ENCODE data around the gene SVOPL.
"Not testable (repeated sequence)": the region's sequence is repeated elsewhere in the genome, so short reads cannot be mapped to it uniquely, and the experiment has no call there.

The SVOPL gene

DNA sequence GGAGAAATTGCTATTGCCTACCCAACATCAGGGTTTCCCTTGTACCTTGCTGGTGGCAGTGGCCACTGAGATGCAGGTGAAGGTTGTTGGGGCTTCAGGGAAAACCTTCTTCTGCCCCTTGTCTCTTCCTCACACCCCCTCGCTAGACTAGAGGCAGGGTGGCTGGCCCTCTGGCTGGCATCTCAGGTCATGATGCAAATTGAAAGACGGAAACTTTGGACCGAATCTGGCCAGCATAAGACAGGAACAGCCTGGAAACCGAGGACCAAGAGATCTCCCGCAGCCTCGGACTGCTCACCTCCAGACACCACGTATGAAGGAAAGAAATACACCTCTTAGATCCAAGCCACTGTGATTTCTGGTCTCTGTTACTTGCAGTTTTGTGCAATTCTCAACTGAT lies 2.9 kb downstream of the SVOPL start:
- no peak for DNase-seq

DNA sequence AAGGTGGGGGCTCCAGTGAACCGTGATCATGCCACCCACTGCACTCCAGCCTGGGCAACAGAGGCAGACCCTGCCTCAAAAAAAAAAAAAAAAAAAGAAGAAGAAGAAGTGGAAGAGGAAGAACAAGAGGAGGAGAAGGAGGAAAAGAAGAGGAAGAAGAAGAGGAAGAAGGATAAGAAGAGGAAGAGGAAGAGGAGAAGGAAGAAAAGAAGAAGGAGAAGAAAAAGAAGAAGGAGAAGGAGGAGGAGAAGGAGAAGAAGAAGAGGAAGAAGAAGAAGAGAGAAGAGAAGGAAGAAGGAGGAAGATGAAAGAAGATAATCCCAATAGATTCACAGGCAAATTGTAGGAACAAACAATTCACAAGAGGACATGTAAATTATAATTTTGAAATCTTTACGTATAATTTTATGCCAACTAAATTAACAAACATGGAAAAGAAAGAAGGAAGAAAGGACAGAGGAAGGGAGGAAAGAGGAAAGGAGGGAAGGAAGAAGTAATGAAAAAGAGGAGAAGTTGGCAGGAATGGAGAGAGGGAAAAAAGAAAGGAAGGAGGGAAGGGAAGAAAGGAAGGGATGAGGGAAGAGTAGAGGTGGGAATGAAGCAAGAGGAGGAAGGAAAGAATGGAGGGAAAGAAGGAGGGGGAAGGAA lies 3.5 kb downstream of the SVOPL start:
- DNase-seq, result no peak

DNA sequence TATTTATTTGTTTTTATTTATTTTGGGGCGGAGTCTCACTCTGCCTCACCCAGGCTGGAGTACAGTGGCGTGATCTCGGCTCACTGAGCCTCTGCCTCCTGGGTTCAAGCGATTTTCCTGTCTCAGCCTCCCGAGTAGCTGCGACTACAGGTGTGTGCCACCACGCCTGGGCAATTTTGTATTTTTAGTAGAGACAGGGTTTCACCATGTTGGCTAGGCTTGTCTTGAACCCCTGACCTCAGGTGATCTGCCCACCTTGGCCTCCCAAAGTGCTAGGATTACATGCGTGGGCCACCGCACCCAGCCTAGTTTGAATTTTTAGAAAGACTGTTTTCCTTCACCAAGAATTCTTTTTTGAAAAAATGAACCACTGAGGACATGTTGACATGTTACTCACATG lies 5.4 kb downstream of the SVOPL start:
- not testable (repeated sequence) for DNase-seq

DNA sequence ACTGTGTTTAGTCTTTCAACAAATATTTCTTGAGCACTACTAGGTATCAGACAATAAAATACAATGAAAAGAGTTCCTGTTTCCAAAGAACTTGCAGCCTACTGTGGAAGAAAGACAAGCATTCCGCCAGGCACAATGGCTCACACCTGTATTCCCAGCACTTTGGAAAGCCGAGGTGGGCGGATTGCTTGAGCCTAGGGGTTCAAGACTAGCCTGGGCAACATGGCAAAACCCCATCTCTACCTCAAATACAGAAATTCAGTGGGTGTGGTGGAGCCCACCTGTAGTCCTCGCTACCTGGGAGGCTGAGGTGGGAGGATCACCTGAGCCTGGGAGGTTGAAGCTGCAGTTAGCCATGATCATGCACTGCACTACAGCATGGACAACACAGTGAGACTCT lies 6.1 kb downstream of the SVOPL start:
- no peak for DNase-seq

DNA sequence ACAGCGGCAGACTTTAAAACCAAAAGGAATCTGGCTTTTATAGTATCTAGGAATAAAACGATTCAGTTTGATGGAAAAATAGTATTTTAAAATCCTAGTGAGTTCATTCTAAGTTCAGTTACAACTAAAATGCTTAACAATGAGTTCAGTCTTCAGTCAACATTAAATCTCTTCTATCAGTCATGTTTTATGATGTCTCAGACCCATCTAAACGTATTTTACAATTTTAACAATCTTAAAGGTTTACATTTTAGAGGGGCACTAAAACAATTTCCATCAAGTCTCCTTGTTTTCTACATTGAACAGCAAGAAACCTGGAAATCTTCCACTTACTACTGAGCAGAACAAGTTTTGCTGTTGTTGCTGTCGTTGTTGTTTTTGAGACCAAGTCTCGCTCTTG lies 10.0 kb downstream of the SVOPL start:
- DNase-seq, result no peak

DNA sequence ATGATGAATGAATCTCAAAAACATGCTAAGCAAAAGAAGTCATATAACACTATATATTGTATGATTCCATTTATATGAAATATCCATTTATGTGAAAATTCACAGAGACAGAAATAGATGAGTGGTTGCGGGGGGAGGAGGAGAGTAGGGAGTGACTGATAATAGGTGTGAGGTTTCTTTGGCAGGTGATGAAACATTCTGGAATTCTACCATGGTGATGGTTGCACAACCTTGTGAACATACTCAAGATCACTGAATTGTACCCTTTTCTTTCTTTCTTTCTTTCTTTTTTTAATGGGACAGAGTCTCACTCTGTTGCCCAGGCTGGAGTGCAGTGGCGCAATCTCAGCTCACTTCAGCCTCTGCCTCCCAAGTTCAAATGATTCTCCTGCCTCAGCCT lies 10.7 kb downstream of the SVOPL start:
- DNase-seq, result no peak

DNA sequence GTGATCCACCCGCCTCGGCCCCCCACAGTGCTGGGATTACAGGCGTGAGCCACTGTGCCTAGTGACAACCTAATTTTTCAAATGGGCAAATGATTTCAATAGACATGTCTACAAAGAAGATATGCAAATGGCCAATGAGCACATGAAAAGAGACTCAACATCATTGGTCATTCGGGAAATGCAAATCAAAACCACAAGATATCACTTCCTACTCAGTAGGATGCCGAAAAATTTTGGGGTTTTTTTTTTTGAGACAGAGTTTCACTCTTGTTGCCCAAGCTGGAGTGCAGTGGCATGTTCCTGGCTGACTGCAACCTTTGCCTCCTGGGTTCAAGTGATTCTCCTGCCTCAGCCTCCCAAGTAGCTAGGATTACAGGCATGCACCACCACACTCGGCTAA lies 13.1 kb downstream of the SVOPL start:
- DNase-seq, result not testable (repeated sequence)

DNA sequence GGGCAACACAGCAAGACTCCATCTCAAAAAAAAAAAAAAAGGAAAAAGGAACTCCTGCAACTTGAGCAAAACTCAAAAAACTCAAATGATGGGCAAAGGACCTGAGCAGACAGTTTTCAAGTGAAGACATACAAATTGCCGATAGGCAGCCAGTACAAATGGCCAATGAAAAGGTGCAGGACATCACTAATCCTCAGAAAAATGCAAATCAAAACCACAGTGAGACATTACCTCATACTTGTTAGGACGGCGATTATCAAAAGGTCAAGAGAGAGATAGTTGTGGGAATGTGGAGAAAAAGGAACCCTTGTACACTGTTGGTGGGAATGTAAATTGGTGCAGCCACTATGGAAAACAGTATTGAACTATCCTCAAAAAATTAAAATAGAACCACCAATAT lies 16.8 kb downstream of the SVOPL start:
- DNase-seq, result no peak

DNA sequence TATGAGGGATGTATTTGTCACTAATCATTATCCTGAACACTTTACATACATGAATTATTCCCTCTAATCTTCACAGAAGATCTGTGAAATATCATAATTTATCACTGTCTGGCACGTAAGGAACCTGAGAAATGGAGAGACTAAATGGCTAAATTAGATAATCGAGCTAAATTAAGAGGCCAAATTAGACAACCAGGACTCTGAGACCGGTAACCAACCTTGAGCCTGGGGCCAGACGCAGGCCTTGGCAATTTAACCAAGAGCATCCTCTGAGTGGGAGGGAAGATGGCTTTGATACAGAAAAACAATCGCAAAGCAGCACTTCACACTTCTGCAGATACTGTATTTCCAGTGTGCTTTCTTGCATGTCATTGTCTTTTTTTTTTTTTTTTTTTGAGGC lies 21.4 kb downstream of the SVOPL start:
- no peak for DNase-seq

DNA sequence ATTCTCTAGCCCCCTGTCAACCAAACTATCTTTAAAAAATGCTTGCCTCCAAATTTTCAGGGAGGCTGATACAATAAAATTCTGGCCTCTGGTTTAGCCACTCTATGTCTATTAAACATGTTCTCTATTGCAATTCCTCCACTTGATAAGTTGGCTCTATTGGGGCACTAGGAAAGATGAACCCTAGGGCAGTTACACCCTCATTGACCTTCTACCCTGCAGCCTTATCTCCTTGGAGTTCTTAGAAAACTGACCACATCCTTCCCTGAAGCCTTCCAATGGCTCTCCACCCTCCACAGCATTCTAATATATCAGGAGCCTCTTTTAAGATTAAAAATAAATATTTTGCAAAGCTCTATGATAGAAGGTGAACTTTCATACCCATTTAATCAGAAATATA lies 30.6 kb downstream of the SVOPL start:
- DNase-seq, result no peak

DNA sequence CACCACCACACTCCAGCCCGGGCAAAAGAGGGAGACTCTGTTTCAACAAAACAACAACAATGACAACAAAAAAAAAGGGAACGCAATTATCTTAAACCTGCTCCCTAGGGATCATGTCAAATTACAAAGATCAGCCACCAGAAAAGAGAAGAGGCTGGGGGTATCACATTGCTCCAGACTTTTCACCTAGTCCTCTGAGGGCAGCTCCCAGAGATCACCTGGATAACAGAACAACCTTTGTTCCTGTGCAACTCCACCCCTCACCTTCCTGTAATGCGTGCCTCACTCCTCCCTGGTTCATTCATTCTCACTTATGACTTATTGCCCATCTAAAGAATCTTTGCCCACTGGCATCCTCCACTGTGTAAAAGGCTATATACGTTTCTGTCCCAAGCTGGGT lies 31.8 kb downstream of the SVOPL start:
- DNase-seq, result no peak

DNA sequence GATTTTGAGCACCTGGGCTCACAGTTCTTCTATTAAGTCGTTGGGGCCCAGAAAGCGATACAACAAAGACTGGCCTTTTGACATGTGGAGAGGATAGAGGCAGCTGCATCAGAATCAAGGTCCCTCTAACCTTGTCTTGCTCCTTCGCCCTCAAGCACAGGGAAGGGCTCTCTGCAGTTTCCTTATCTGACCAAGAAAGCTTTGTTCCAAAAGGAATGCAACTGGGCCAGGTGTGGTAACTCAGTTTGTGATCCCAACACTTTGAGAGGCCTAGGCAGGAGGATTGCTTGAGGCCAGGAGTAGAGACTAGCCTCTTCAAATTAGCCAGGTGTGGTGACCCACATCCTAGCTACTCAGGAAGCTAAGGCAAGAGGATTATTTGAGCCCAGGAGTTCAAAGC lies 32.2 kb downstream of the SVOPL start:
- no peak for DNase-seq

DNA sequence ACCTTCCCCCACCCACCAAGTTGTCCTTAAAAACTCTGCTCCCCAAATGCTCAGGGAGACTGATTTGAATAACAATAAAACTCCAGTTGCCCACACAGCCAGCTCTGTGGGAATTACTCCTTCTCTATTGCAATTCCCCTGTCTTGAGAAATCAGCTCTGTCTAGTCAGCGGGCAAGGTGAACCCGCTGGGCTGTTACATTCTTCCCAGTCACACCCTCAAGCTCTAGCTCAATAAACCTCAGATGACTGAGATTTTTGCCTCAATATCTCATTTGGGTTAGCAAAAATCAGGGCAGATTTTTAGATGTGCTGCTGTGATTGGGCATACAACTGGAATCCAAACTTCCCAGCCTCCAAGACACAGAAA lies 32.9 kb downstream of the SVOPL start:
- no peak for DNase-seq

DNA sequence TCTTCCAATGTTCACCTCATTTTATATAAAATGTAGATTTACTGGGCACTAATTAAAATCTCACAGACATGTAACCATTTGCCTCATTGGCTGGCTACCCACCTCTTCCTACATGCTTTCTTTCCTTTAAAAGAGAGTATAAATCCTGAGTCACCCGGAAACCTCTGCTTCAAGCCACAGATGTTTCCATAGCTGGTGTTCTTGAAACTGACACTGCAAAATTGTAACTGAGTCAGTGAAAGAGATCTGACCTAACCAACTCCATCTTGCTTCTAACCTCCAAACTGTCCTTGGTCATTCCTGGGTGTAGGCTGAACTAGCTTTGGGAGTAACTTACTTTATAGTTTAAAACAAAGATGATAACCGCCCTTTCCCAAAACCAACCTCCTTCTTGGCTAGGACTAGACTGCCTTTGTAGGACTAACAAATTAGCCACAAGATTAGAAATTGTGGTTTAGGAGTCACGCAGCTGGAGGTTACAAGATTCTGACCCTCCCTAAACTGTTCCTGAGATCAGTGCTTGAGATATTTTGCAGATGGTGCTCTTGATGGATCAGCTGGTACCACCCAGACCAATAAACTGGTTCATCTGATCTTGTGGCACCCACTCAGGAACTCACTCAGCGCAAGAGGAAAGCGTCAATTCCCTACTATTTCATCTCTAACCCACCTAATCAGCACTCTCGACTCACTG lies 33.5 kb downstream of the SVOPL start:
- DNase-seq, result no peak

DNA sequence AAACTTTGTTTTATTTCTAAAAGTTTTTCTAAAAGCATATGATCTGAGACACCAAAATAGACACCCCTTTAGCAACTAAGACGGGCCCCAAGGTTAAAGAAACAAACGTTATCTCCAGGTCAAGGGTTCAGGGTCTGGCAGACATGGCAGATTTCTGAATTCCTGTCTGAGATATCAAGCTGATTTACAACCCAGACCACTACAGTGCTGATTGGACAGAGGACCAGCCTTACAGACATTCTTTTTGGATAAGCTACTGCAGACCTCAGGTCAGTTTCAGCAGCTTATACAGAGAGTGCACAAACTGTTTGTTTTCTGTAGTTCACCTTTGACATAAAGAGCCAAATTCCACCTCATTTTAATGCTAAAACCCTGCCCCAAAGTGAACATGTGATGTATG lies 34.8 kb downstream of the SVOPL start:
- DNase-seq, result no peak

DNA sequence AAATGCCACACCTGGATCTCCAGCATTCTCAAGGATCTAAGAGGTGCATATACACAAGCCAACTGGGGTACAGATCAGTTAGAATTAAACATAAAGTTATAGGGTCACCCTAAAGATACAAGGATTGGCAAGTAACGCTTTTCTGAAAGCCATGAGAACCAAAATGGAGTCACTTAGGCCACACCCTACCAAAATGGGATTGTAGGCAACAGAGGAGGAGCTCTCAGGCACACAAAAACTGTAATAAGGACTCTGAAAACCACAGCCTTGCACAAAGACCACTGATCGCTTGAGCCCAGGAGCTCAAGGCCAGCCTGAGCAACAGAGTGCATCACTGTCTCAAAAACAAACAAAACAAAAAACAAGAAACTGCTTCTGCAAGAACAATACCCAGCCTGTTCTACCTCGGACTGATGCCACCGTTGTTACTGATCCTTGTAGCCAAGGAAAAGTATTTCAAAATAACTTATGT lies 35.5 kb downstream of the SVOPL start:
- no peak for DNase-seq

DNA sequence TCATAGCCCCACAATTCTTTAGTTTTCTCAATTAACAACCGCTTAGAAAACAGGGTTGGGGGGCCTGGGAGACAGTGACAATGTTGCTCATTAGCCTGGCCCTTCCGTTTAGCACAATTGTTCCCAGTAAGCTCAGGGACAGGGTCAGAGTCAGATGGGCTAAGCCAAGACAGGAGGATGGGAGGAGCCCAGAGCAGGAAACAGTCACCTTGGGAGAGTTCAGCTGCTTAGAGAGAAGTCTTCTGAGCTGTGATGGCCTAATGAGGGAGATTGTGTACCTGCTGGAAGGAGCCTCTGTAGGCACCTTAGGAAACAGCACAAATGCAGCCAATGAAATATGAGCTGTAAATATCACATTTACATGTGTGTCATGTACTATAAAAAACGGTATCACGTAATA lies 35.9 kb downstream of the SVOPL start:
- no peak for DNase-seq

DNA sequence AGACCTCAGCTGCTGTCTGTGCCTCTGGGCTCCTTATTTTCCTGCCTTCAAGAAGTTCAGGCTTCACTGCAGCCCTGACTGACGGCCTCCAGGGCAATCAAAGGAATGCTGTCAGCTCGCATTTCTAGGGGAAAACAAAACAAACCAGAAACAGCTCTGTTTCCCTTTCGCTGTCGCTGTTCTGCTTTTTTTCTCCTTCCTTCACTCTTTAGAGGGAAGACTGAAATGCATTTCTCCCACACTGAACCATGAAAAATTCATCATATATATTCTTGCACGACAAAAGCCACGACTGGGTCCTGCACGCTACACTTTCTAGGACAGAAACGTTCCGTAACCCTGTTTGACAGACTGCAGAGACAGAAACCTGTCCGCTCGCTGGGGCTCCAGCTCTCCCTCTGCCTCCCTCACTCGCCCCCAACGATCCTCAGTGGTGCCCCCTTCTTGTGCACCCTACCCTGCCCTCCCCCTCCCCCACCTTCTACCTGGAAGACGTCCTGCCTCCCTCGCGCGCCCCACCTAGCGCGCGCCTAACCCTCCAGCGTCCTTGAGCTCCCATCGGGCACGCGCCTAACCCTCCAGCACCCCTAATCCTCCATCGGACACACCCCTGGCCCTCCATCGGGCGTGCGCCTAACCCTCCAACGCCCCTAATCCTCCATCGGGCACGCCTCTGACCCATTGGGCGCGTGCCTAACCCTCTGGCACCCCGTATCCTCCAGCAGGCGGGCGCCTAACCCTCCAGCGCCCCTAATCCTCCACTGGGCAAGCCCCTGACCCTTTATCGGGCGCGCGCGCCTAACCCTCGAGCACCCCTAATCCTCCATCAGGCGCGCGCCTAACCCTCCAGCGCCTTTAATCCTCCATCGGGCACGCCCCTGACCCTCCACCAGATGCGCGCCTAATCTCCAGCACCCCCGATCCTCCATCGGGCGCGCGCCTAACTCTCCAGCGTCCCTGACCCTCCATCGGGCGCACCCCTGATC lies 37.1 kb downstream of the SVOPL start:
- peak in 1 of 4 experiments; percentile 2 for DNase-seq

DNA sequence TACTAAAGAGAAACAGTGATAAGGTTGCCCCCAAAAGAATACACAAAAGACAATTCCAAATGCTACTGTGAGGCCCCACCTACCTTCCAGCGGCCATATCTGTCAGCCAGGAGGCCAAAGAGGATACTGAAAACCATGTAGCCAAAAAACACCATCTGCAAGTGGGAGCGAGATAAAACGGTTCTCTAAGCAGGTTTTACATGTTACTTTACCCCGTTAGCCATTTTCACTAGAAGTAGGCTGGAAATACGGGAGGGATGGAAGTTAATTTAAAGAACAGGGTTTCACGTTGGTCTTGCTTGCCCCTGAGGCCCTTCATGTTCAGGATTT lies 38.2 kb downstream of the SVOPL start:
- DNase-seq, result no peak

DNA sequence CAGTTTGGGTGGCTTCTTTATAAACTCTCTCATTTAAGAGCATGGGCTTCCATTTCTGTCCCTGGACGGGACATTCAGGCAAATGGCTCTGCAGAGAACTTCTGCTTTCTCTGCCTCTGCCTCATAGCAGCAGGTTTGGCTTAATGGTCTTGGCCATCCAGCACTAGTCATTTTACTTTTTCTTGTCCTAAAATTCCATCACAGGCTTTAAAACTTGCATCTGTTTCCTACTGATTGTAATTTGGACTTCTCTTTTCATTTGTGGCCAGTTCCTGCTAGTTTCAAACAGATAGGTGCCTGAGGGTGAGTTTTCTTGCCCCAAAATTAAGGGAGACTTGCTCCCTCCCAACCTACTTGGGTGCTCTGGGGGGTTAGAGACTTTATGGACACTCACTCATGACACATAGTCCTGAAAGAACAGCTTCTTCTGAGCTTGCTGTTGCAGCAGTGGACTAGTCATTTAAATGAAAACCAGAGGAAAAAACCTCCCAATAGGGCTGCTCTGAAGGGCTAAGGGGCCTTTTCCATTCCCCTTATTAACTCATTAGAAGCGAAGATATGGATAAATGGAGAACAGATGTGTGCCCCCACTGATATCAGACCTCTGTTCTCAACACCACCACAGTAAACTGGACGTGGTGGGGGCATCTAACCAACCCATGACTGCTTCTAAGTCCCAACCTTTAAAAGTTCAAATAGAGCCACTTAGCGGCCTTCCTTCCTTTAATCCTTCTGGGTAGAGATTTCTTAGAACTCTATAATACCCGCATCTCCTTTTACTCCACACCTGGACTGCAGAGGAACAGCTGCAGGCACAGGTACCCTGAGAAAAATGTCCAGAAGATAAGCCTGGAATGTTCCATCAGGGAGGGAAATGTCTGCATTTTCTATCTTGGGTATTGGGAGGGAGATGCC lies 38.8 kb downstream of the SVOPL start:
- no peak for DNase-seq

DNA sequence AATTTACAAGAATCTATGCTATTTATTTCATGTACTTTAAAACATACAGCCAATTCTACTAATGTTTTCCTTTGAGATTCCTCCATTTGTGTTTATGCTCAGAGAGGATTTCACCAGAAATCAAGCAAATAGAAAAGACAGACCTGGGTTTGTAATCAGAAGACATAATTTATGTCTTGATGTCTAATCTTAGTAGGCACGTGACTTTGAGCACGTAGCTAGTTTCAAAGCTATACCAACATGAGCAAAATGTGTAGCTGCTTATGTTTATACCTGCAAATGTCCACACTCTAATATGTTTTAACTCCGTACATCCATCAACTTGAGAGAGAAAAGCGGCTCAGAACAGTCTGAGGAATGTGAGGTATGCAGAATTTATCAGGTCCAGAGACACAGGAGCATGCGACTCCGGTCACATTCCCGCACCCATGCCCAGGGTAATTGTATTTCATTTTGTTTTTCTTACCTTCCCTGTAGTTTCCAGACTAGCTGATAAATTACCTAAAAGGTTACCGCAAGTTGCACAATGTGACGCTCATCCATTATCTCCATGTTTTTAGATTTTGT lies 40.0 kb downstream of the SVOPL start:
- DNase-seq, result no peak

DNA sequence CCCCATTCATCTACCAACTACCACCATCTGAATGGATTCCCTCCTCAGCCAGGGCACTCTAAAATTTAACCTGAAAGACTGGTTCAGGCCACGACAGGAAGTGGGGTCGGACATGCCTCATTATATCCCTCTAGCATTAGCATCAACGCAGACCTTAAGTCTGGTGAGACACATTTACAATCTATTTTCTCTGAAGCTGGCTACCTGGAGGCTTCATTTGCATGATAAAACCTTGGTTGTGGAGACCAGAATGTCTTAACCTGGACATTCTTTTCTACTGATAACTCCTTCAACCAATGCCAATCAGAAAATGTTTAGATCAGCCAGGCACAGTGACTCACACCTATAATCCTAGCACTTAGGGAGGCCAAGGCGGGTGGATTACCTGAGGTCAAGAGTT lies 42.3 kb downstream of the SVOPL start:
- no peak for DNase-seq
